Activated CD4-positive, alpha-beta memory T cell treated with anti-CD3 and anti-CD28 coated beads, Interleukin-2, amount 10 ng/mL, durations not matched to agents 7 days and 5 days (primary cell): ENCODE measurements around the gene ZNF280D. TPM values are rescaled to one million over a fixed set of nuclear protein-coding genes. Genes with fewer than 3 reads are reported as not detected.

ENCODE experiments used
- CTCF ChIA-PET: fragments of 350-600 bp; sonication (Branson Sonifier 250); formaldehyde crosslinking; loops from one replicate; lab custom pipeline; 2021; ENCODE audit warnings: antibody characterized with exemption, inconsistent platforms; lab: Charles Lee
- POLR2A ChIA-PET: fragments of 350-600 bp; sonication (Branson Sonifier 250); formaldehyde crosslinking; loops from one replicate; lab custom pipeline; 2021; ENCODE audit warnings: antibody characterized with exemption; lab: Charles Lee
- DNase-seq: peaks from one replicate; pipeline ENCODE4 v3.0.0-alpha.2; 2020
- H3K27ac Mint-ChIP-seq: one replicate; pipeline ENCODE4 v1.8.0; 2021; ENCODE audit warnings: mild to moderate bottlenecking, mixed read lengths
- H3K27me3 Mint-ChIP-seq: one replicate; pipeline ENCODE4 v1.8.0; 2021; ENCODE audit warnings: mixed read lengths
- H3K36me3 Mint-ChIP-seq: one replicate; pipeline ENCODE4 v1.8.0; 2021; ENCODE audit warnings: low read depth, mixed read lengths
- H3K4me1 Mint-ChIP-seq: one replicate; pipeline ENCODE4 v1.8.0; 2021; ENCODE audit warnings: mixed read lengths
- H3K4me3 Mint-ChIP-seq: one replicate; pipeline ENCODE4 v1.8.0; 2021; ENCODE audit warnings: mild to moderate bottlenecking, mixed read lengths
- H3K9me3 Mint-ChIP-seq: one replicate; pipeline ENCODE4 v1.8.0; 2021; ENCODE audit warnings: mixed read lengths
- total RNA-seq, 2 experiments: library from RNA; stranded (reverse); gene quantifications; one replicate each; pipeline ENCODE4 v1.2.3, GENCODE V29; 2021

ZNF280D gene
- total RNA-seq, 2 experiments from 2014 or later: 23.4 to 24.4 TPM

DNA sequence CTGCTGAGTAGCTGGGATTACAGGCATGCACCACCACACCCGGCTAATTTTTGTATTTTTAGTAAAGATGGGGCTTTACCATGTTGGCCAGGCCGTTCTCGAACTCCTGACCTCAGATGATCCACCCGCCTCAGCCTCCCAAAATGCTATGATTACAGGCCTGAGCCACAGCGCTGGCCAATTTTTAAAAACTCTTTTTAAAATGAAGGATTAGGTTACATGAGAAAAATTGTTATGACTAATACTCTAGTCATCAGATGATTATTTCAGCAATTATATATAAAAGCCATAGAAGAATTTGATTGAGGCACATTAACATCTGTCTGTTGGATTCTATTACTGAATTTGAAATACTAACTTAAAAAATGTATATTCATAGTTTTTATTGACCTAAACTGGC lies 134.3 kb downstream of the ZNF280D start:
- H3K36me3 Mint-ChIP-seq: no peaks in the 10 kb centered on the region
- no peak overlapping the region for H3K27ac Mint-ChIP-seq
- ChIA-PET POLR2A (no interaction called here), CTCF (no interaction called here)
- no peak overlapping the region for H3K4me3 Mint-ChIP-seq
- DNase-seq: no peak
- H3K9me3 Mint-ChIP-seq: peaks cover 10% of the 10 kb centered on the region
- H3K4me1 Mint-ChIP-seq: no peaks in the 10 kb centered on the region
- H3K27me3 Mint-ChIP-seq: peaks cover 2% of the 10 kb centered on the region

- no peak overlapping the region for H3K4me3 Mint-ChIP-seq
- POLR2A ChIA-PET: no interaction called here
- CTCF ChIA-PET: no interaction called here
Measured at GRCh38 chr15:56587686-56588085, 145.6 kb downstream of the ZNF280D start.

GRCh38 chr15:56586206-56586605 lies 147.1 kb downstream of the ZNF280D start:
- Mint-ChIP-seq H3K4me3 (no peak overlapping the region), H3K9me3 (peaks cover 13% of the 10 kb centered on the region), H3K36me3 (no peaks in the 10 kb centered on the region), H3K27me3 (no peaks in the 10 kb centered on the region), H3K27ac (no peak overlapping the region), H3K4me1 (no peaks in the 10 kb centered on the region)
- ChIA-PET POLR2A (no interaction called here), CTCF (no interaction called here)
- DNase-seq: no peak

More at GRCh38 chr15:56587686-56588085, 145.6 kb downstream of the ZNF280D start:
- H3K27ac Mint-ChIP-seq: no peak overlapping the region
- H3K4me1 Mint-ChIP-seq: no peaks in the 10 kb centered on the region
- H3K9me3 Mint-ChIP-seq: peaks cover 13% of the 10 kb centered on the region
- DNase-seq: no peak
- no peaks in the 10 kb centered on the region for H3K27me3 Mint-ChIP-seq
- no peaks in the 10 kb centered on the region for H3K36me3 Mint-ChIP-seq

DNA sequence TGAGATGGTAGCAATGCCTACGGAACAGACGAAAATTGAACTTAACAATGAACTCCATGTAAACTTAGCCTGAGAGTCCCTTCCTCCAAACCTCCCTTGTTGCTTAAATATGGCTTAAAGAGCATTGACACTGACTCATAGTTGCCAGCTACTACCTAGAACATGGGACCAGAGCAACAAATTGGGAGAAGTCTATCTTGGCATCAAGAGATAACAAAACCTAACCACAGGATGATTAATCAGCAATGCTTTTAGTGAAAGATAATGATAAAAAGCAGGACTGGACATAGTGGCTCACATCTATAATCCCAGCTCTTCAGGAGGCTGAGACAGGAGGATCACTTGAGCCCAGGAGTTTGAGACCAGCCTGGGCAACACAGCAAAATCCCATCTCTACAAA lies 150.5 kb downstream of the ZNF280D start:
- peaks cover 13% of the 10 kb centered on the region for H3K9me3 Mint-ChIP-seq
- POLR2A ChIA-PET: no interaction called here
- H3K36me3 Mint-ChIP-seq: no peaks in the 10 kb centered on the region
- CTCF ChIA-PET: no interaction called here
- no peaks in the 10 kb centered on the region for H3K27me3 Mint-ChIP-seq
- no peak overlapping the region for H3K4me3 Mint-ChIP-seq
- H3K27ac Mint-ChIP-seq: no peak overlapping the region
- no peaks in the 10 kb centered on the region for H3K4me1 Mint-ChIP-seq
- no peak for DNase-seq

Other genes with a start within 250 kb of the ZNF280D start
- 10 to 100 TPM; 62.4 to 62.8 TPM for gene TCF12, start 185.1 kb upstream of the ZNF280D start, total RNA-seq